GM19328 (cell line): ENCODE measurements around the gene AMH.

Experiments used
- ATAC-seq: cut with Tn5 transposase; IDR thresholded peaks from one replicate; pipeline ENCODE4 v1.9.1; 2021; ENCODE audit warnings: mild to moderate bottlenecking, moderate library complexity; ENCODE audit not compliant: unreplicated experiment

The AMH gene

DNA sequence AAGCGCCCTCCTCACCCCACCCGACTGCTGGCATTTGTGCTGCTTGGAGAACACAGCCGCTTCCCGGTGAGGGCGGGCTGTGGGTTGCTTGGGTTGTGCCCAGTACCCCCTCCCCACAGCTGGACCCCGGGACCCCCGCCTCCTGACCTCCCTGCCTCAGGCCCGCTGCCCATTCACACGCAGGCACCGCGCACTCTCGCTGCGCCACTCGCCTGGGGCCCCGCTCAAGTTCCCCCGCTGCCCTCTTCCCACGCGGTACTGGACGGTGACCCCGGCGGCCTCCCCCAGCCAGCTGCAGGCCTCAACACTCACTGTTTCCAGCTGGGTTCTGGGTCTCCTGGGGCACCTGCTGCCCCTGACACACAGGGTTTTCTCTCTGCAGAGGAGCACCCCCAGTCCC, 29.4 kb upstream of the AMH start:
- ATAC-seq, result no peak

DNA sequence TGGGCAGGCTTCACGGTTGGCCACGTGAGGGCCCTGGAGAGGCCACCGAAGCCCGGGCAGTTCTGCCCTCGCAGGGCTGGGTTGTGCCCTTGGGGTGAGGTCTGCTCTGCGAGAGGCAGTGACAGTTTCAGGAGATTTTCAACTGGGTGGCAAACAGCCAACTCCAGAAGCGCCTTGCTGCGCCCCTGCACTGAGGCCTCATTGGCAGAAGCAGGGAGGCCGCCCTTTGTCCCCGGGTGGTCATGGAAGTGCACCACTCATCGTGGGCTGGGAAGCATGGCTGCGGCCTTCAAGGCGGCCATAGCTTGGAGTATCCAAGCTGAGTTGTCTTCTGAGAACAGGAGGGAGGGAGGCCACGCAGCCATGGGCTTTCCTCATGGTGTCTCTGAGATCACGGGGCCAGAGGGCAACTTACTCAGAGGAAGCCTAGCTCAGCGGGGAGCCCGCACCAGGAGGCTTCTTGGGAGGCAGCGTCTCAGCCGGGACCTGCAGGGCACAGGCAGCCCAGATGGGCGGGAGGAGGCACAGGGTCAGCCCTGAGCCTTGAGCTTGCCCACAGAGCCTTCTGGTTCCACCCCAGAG, 27.8 kb upstream of the AMH start:
- no peak for ATAC-seq

DNA sequence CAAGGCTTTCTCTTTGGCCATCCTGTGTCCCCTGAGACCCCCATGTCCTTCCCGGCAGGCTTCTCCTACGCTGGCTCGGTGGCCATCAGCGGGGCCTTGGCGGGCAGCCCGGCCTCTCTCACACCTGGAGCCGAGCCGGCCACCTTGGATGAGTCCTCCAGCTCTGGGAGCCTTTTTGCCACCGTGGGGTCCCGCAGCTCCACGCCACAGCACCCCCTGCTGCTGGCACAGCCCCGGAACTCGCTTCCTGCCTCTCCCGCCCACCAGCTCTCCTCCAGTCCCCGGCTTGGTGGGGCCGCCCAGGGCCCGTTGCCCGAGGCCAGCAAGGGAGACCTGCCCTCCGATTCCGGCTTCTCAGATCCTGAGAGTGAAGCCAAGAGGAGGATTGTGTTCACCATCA, 27.2 kb upstream of the AMH start:
- ATAC-seq, result no peak

GRCh38 chr19:2223391-2223790, 25.7 kb upstream of the AMH start:
- ATAC-seq, result no peak

DNA sequence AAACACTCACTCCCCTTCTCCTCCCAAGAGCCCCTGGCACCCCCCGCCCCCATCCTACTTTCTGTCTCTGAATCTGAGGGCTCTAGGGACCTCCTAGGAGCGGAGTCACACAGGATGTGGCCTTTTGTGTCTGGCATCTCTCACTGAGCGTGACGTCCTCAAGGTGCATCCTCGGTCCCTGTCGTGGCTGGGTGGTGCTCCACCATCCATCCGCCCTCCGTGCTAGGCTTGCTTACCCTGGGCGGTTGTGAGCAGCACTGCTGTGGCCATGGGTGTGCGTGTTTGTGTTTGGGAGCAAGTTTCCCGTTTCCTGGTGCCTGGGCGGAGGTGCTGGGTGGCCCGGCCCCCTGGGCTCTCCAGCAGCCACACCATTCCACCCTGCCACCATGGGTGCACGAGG, 25.2 kb upstream of the AMH start:
- ATAC-seq, result no peak

- ATAC-seq, result no peak
These were observed 24.3 kb upstream of the AMH start for GRCh38 chr19:2224754-2225349.

GRCh38 chr19:2225415-2226050, 23.6 kb upstream of the AMH start:
- ATAC-seq, result no peak

- no peak for ATAC-seq
These were observed 22.9 kb upstream of the AMH start for GRCh38 chr19:2226051-2226839.

- ATAC-seq, result no peak
These were observed 22.2 kb upstream of the AMH start for GRCh38 chr19:2226840-2227360.

DNA sequence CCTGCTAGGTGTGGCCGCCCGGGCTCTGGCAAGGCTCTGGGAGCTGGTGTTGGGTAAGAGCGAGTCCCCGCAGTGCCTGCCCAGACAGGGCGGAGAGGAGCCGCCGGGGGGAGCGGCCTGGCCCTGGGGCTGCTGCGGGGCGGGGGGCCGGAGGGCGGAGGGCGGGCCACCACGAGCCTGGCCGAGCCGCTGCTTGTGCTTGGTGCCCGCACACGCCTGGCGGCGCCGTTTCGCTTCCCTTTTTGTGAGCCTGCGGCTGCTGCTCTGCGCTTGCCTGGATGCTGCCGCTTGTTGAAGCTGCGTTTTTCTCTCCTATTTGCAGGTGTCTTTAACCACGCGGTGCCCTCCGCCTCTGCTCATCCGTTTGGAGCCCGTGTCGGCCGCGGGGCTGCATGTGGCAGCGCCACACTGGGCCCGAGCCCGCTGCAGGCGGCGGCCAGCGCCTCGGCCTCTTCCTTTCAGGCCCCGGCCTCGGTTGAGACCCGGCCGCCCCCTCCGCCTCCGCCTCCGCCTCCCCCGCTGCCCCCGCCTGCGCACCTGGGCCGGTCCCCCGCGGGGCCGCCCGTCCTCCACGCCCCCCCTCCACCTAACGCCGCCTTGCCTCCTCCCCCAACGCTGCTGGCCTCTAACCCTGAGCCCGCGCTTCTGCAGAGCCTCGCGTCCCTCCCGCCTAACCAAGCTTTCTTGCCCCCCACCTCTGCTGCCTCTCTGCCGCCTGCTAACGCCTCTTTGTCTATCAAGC, 21.5 kb upstream of the AMH start:
- no peak for ATAC-seq

GRCh38 chr19:2228157-2229030, 20.7 kb upstream of the AMH start:
- no peak for ATAC-seq

- no peak for ATAC-seq
These were observed 19.8 kb upstream of the AMH start for GRCh38 chr19:2229103-2230032.

DNA sequence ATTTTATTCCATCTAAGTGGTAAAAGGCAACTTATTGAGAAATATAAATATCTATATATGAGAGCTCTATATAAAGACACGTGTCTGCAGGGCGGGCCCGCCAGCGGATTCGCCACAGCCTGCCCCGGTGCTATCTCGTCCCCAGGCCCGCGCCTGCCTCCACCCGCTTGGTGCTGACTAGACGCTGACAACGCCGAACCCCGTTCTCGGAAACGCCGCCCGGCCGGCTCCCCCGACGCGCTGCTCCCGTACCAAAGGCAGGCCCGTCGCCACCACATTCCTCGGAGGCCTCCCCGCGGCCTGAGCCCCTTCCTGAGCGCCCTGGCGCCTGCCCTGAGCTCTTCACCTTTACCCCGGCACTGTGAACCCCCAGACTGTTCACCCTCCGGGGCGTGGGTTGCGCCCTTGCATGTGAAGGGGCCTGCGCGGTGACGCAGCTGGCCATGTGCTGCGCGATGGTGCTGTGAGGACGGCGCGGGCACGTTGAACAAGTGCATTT, 19.0 kb upstream of the AMH start:
- no peak for ATAC-seq

DNA sequence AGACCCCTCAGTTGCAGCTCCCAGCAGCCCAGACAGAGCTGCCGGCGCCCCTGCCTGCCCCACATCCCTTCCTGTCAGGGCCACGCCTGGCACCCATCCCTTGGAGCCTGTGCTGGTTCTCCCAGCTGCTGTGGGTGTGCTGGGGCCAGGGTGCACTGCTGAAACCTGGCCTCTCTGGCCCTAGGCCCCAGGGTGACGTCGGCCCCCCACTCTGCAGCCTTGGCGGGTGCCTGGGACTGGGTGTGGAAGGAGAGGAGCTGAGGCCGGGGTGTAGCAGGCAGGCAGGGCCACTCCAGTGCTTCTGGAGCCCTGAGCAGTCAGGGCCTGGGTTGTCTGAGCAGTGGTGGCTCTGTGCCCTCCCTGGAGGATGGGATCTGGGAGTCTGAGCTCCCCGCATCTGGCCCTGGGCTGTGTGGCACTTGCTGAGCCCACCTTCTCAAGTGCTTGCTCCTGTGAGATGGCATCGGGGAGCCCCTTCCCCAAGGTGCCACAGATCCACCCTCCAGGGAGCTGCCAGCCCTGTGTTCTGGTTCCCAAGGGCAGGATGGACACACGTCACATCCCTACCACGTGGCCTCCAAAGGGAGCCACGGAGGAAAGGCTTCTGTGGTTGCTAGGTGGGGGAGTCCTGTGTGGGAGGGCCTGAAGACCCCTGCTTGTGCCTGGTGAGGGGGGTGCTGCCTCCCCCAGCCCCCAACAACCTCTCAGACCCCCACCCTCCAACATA, 18.2 kb upstream of the AMH start:
- no peak for ATAC-seq

DNA sequence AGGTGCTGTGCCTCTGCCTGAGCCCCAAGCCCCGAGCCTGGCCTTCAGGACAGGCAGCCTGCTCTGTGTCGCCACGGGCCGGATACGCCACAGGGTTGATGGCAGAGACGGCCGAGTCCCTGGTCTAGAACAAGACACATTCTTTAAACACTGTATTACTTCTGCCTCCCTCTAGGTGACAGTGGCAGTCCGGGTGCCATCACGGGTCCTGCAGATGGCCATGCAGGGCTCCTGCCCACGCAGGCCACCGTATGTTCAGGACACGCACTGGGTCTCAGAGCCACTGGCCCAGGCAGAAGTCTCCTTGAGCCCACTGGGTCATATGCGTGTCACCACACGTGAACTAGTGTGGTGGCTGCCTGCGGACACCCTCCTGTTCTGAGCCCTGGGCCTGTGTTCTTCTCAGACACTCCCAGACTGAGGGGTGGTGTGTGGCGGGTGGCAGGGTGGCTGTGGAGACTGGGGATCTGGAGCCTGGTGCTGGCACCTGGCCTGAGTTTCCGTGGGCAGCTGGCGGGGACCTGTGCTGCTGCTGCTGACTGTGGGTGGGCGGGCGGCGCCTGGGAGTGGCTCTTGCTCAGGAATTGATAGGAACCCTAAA, 17.4 kb upstream of the AMH start:
- no peak for ATAC-seq

- ATAC-seq, result no peak
These were observed 16.6 kb upstream of the AMH start for GRCh38 chr19:2232286-2233151.
